GM19468 (cell line): Measurements from ENCODE around the gene APMAP.
"Not testable (repeated sequence)": the region's sequence is repeated elsewhere in the genome, so short reads cannot be mapped to it uniquely, and the experiment has no call there.

Source experiments
- ATAC-seq: cut with Tn5 transposase; IDR thresholded peaks from one replicate; pipeline ENCODE4 v1.9.1; 2021; ENCODE audit warnings: mild to moderate bottlenecking, moderate library complexity, moderate number of reproducible peaks; ENCODE audit not compliant: unreplicated experiment; ENCODE audit errors: extremely low read depth

The APMAP gene

DNA sequence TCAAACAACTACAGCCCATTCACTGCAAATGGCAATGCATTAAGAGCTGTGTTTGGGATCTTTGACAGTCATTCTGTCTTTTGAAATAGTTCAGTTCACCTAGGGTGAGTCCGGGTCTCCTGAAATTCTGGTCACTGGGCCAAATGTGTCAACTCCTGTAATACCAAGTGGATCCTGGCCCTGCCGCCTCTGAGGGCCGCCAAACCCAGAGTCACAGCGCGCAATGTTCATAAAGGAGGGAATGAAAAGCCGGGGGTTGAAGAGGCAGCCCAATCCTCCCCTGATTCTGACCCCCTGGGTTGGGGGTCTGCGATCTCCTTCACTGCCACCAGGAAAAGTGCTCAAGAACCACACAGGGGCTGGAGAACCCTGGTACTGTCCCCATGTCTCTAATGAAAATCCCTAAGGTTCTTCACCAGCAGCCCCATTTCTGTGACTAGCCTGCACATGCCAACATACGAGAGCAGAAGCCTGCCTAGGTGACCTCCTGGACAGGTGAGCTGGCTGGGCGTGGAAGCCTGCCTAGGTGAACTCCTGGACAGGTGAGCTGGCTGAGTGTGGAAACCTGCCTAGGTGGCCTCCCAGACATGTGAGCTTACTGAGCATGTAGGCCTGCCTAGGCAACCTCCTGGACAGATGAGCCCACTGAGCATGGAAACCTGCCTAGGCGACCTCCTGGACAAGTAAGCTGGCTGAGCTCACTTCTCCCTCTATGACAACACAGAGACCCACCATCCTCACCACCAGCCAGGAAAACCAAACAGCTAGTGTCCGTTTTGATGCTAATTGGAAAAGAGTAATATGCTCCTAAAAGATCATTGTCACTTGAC, 16.1 kb upstream of the APMAP start:
- no peak for ATAC-seq

- ATAC-seq, result no peak
These were observed 15.1 kb upstream of the APMAP start for GRCh38 chr20:25007491-25008305.

DNA sequence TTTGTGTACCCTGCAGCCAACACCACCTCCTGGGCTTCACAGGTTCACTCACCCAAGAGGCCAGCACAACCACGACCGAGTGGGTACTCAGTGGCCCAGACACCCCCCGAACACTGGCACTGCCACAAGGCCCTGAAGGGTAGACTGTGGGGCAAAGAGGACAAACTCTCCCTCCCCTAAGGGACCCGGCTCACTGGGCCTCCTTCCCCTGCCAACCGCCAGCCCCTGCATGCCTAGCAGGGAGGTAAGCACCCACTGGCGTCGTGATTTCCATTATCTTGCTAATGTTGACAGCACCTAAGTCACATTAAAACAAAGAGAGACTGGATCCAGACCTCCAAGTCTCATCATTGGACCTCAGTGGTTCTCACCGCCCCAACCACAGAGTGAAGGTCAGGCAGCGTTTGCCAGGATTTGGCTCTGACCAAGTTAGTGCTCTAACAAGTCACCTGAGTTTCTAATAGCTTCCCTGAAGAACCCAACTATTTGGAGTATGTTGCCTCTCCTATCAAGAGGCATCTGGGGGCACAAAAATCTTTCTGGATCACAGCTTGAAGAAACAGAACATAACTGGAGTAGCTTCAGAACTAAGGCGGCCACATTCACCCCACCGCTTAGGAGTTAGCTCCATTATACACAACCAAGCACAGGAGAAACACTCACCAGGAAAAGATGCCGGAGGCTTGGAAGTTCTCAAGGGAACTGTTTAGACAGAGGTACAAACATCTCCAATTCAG, 14.0 kb upstream of the APMAP start:
- ATAC-seq, result no peak

- no peak for ATAC-seq
These were observed 13.1 kb upstream of the APMAP start for GRCh38 chr20:25005661-25006060.

DNA sequence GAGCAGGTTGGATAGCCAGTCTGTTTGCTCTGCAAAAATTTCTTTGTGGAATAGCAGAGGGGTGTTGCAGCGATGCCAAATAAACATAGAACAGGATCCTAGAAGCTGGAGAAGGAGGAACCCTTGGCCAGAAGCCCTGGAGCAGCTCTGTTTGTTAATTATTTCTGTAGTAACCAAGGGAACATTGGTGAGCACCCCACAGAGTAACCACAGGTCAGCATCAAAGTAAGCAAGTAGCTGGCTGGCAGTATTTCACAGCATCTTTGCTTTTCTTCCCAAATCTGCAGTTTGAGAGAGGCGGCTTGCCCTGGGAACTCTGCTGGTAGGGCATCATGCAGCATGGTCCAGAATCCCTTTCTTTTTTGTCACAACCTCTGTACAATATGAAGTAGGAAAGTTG, 12.7 kb upstream of the APMAP start:
- ATAC-seq, result no peak

DNA sequence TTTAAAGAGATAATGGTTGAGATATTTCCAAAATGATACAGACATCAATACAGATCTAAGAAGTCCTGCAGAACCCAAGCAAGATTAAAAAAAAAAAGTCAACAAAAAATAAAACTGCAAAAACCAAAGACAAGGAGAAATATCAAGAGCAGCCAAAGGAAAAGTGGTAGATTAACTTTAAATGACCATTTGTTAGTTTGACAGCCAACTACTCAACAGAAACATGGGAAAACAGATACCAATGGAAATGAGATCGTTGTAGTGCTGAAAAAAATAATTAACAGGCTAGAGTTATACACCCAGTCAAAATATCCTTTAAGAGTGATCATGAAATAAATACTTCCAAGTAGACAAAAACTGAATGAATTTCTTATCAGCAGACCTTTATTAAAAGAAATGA, 10.5 kb upstream of the APMAP start:
- ATAC-seq, result no peak

DNA sequence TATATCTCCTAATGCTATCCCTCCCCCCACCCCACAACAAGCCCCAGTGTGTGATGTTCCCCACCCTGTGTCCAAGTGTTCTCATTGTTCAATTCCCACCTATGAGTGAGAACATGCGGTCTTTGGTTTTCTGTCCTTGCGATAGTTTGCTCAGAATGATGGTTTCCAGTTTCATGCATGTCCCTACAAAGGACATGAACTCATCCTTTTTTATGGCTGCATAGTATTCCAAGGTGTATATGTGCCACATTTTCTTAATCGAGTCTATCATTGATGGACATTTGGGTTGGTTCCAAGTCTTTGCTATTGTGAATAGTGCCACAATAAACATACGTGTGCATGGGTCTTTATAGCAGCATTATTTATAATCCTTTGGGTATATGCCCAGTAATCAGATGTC, 8.8 kb upstream of the APMAP start:
- not testable (repeated sequence) for ATAC-seq

- ATAC-seq, result no peak
These were observed 7.8 kb upstream of the APMAP start for GRCh38 chr20:25000268-25000801.

DNA sequence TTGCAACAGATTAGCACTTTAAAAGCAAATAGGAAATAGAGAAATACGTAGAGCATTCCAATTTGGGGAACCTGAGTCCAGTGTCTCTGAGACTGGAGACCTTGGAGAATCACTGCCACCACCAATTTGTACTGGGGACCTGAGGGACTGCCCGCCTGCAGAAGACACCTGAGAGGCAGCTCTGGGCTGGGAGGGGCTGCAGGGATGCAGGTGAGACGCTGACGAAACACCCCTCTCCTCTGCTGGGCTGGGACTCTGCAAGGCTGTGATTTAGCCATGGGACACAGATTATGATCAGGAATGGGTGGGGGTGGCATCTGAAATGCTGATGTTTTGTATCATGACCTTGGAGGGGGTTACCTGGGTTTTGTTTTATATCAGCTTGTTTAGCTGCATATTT, 7.0 kb upstream of the APMAP start:
- ATAC-seq, result no peak

- no peak for ATAC-seq
These were observed 6.3 kb upstream of the APMAP start for GRCh38 chr20:24998631-24999445.

DNA sequence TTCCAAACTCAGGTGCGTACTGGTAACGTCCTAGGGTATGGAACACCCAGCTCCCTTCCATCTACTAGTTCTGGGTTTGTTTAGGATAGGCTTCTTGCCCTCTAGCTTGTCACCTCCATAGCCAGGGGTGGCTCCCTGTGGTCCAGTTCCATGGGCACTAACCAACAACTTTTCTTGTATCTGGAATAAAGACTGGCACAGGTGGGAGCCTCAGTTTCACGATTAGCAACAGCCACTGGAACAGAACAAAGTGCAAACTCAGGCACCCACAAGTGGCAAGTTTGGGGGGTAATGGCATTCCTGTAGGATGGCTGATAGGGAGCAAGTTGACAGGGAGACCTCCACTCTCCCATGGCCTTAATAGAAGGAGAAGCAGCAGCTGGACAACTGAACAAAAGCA, 5.6 kb upstream of the APMAP start:
- no peak for ATAC-seq

GRCh38 chr20:24996449-24997377, 4.2 kb upstream of the APMAP start:
- ATAC-seq, result no peak

DNA sequence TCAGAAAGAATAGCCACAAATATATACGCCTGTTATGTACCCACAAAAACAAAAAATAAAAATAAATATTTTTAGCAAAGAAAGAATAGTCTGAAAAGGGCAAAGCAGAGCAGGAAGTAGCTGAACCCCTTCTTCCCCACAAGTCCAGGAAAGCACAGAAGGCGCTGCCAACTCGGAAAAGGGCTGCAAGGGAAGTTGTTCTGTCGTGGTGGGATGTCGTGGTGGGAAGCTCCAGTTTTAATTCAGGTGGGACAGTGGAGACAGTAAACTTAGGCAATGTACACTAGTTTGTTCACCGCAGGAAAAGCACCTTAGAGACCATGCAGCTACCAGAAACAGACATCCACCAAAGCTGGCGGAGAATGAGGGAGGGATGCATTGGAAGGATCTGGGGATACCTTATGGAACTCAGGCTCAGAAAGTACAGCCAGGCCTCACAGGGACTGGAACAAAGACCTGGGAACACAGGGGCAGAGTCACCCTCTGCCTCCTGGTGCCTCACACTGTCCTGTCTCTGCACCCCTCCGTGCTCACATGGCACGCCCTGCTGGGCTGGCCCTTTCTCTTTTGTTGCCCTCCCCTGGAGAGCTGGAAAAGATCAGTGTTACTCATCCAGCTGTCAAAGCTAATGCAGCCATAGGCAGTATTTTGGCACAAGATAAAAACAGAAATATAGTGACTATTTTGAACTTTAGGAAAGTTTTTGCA, 3.3 kb upstream of the APMAP start:
- no peak for ATAC-seq

GRCh38 chr20:24994470-24995368, 2.2 kb upstream of the APMAP start:
- no peak for ATAC-seq

GRCh38 chr20:24994186-24994465, 1.6 kb upstream of the APMAP start:
- no peak for ATAC-seq

- no peak for ATAC-seq
These were observed 1.0 kb upstream of the APMAP start for GRCh38 chr20:24993337-24994185.
